GM18499 (cell line): Measurements from ENCODE around the gene S1PR2.
A peak's percentile ranks its signal among the peaks of the same experiment; 100 is the strongest.
"Not testable (repeated sequence)": the region's sequence is repeated elsewhere in the genome, so short reads cannot be mapped to it uniquely, and the experiment has no call there.

Source experiments
- ATAC-seq: cut with Tn5 transposase; IDR thresholded peaks from one replicate; pipeline ENCODE4 v1.9.1; 2021; ENCODE audit warnings: moderate number of reproducible peaks; ENCODE audit not compliant: insufficient read depth, unreplicated experiment

Gene S1PR2

DNA sequence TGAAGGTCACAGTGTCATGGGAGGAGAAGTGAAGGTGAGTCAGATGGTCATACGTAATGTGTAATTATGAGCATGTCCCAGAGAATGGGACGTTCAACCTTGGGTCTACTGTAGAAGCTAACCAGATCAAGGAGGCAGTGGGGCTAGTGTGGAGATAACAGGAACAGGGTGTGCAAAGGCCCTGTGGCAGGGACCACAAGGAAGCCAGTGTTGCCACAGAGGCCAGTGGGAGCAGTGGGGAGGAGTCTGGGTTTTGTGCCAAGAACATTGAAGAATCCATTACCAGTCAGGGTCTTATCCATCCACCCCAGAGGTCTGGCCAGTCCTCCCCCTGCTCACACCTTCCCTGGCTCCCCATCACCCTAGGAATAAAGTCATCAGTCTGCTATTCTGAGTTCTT, 24.2 kb upstream of the S1PR2 start:
- ATAC-seq = no peak

- ATAC-seq = no peak
Measured at GRCh38 chr19:10254244-10254643, 23.1 kb upstream of the S1PR2 start.

DNA sequence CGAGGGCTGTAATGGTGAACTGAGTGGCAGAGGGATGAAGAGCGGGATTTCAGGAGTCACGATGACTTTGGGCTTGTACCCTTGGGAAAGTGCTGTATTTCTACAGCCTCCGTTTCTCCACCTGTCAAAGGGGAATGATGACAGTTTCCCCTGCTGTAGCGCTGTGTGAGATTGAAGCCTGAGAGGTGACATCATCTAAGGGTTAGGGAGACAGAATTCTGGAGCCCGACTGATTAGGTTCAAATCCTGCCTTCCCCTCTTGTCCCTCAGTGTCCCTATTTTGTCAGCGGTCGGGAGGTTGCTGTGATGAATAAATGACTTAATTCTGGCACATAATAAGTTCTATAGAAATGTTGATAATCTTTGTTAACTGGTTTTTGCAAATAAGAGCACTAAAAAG, 21.6 kb upstream of the S1PR2 start:
- ATAC-seq = no peak

DNA sequence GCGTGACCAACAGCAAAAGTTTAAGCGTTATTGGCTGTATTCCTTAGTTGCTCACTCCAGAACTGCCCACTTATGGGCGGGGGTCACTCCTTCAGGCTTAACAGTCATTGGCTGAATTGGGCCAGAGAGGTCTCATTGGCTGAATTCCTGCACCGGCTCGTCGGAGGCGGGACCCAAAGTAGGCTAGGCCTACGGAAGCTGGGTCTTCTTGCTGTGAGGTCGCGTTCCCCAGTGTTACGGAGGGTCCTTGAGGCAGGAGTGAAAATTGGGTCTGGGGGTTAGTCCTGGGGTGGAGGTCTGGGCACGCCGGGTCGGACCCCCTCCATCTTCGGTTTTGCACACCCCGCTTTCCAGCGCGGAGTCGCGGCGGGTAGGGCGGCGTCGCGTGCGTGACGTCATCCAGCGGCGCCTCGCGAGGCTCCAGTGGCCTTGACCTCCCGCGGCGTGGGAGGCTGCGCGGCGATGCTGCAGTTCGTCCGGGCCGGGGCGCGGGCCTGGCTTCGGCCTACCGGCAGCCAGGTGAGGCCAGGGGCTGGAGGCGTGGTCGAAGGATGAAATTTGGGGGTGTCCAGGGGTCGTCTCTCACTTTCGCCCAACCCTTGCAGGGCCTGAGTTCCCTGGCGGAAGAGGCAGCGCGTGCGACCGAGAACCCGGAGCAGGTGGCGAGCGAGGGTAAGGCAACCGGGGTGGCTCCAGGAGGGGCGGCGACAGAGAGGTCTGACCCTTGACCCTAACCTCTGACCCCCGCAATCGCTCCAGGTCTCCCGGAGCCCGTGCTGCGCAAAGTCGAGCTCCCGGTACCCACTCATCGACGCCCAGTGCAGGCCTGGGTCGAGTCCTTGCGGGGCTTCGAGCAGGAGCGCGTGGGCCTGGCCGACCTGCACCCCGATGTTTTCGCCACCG, 20.9 kb upstream of the S1PR2 start, which contains the start of gene MRPL4:
TSS of gene MRPL4 (plus strand) at position 423 of the 903 bp plus-strand sequence. CDS start at position 463, 40 bp downstream.
- ATAC-seq = peak; percentile 86

GRCh38 chr19:10246511-10246910, 15.4 kb upstream of the S1PR2 start:
- ATAC-seq = no peak

DNA sequence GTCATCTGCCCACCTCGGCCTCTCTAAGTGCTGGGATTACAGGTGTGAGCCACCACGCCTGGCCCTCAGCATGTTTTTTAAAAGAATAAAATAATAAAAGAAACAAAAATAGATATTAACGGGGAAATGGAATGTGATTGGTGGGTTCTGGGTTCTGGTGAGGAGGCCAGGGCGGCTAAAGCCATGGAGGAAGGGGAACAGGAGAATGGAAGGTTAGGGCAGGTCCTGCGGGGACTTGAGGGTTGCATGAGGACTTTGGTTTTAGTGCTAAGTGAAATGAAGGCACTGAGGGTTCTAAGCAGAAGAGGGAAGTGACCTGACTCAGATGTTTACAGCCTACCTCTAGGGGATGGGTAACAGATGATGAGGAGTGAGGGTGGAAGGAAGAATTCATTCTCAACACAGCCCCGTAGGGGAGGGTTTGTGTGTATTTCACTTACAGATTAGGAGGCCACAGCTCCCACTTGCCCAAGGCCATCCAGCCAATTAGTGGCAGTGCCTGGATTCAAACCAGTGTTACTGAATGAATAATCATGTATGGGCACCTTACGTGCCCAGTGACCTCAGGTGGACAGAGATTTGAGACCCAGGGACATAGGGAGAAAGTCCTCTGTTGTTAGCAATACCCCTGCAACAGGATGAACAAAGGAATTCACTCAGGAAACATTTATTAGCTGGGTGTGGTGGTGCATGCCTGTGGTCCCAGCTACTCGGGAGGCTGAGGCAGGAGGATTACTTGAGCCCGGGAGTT, 14.2 kb upstream of the S1PR2 start:
- no peak for ATAC-seq

DNA sequence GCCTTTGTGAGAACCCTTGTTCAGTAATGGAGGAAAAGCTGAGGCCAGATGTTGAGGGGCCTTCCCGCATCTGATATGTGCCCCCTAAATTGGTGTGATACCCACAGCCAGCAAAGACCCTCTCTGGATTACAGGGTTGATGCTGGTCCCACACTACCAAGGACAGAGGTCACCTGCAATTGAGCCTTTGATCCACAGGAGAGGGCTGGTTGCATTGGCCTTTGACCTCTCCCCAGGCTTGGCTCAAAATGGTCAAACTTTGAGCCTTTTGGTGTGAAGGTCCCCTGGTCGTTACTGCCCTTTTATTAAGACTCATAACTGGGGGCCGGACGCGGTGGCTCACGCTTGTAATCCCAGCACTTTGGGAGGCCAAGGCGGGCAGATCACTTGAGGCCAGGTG, 12.5 kb upstream of the S1PR2 start:
- ATAC-seq = no peak

GRCh38 chr19:10241826-10242449, 10.8 kb upstream of the S1PR2 start:
- ATAC-seq = not testable (repeated sequence)

GRCh38 chr19:10238172-10238783, 7.1 kb upstream of the S1PR2 start:
- no peak for ATAC-seq

GRCh38 chr19:10237702-10238101, 6.6 kb upstream of the S1PR2 start:
- no peak for ATAC-seq

DNA sequence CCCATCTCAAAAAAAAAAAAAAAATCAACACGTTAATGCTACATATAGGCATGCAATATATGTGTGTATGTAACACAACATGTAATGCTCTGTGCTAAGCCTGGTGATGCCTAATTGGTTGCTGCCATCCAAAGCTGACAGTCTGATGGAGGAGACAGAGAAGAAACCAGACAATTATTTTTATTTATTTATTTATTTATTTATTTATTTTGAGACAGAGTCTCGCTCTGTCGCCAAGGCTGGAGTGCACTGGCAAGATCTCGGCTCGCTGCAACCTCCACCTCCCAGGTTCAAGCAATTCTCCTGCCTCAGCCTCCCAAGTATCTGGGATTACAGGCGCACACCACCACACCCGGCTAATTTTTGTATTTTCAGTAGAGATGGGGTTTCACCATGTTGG, 4.3 kb upstream of the S1PR2 start:
- ATAC-seq = not testable (repeated sequence)

- no peak for ATAC-seq
Measured at GRCh38 chr19:10235003-10235402, 3.9 kb upstream of the S1PR2 start.

- no peak for ATAC-seq
Measured at GRCh38 chr19:10233946-10234345, 2.8 kb upstream of the S1PR2 start.

GRCh38 chr19:10231612-10232228, 589 bp upstream of the S1PR2 start:
- ATAC-seq = no peak

GRCh38 chr19:10230173-10230860, 814 bp downstream of the S1PR2 start:
- ATAC-seq = no peak

GRCh38 chr19:10228920-10229319, 2.2 kb downstream of the S1PR2 start:
- no peak for ATAC-seq

GRCh38 chr19:10228393-10228792, 2.7 kb downstream of the S1PR2 start:
- no peak for ATAC-seq

- no peak for ATAC-seq
Measured at GRCh38 chr19:10227026-10227971, 3.8 kb downstream of the S1PR2 start.
